ENCODE measurements around the gene NAAA. TPM values are rescaled to one million over a fixed set of nuclear protein-coding genes. Genes with fewer than 3 reads are reported as not detected.
"Not testable (repeated sequence)": the region's sequence is repeated elsewhere in the genome, so short reads cannot be mapped to it uniquely, and the experiment has no call there.

NAAA gene
- total RNA-seq, 4 donors from 2014 or later: 26.9 to 68.6 (median 47.0) TPM

GRCh38 chr4:75973766-75974165 lies 33.0 kb upstream of the NAAA start:
- H3K27ac ChIP-seq: no peak overlapping the region
- H3K4me3 ChIP-seq: no peak overlapping the region
- H3K27me3 ChIP-seq: no peaks in the 10 kb centered on the region
- peaks cover 95% of the 10 kb centered on the region for H3K36me3 ChIP-seq
- H3K4me1 ChIP-seq: no peaks in the 10 kb centered on the region
- no peaks in the 10 kb centered on the region for H3K9me3 ChIP-seq
- DNase-seq (ENCODE audit: low spot score in 2 of 2): no peak
- TF ChIP-seq POLR2A (IDR thresholded peaks at IDR 0.05) (no peak), EP300 (IDR thresholded peaks at IDR 0.05) (no peak), POLR2AphosphoS5 (IDR thresholded peaks at IDR 0.05) (no peak)
- TF ChIP-seq, protein P1, sequence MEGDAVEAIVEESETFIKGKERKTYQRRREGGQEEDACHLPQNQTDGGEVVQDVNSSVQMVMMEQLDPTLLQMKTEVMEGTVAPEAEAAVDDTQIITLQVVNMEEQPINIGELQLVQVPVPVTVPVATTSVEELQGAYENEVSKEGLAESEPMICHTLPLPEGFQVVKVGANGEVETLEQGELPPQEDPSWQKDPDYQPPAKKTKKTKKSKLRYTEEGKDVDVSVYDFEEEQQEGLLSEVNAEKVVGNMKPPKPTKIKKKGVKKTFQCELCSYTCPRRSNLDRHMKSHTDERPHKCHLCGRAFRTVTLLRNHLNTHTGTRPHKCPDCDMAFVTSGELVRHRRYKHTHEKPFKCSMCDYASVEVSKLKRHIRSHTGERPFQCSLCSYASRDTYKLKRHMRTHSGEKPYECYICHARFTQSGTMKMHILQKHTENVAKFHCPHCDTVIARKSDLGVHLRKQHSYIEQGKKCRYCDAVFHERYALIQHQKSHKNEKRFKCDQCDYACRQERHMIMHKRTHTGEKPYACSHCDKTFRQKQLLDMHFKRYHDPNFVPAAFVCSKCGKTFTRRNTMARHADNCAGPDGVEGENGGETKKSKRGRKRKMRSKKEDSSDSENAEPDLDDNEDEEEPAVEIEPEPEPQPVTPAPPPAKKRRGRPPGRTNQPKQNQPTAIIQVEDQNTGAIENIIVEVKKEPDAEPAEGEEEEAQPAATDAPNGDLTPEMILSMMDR (IDR thresholded peaks at IDR 0.05): no peak

DNA sequence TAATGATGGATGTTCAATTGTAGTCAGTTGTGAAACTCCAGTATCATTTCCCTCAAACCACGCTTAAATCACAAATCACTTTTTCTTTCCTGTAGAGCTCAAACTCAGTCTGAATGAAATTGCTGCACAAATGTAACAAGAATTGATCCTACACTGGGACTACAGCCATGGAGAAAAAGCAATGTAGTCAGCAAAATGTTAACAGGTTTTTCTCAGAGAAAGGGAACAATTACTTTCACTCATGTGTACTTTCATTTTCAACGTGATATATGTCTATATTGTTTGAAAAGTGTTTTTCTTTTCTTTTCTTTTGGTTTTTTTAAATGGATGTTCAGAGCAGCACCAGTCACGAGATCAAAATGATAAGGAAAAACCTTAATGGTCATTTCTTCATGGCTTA lies 27.3 kb upstream of the NAAA start:
- peaks cover 3% of the 10 kb centered on the region for H3K9me3 ChIP-seq
- no peak overlapping the region for H3K4me3 ChIP-seq
- no peaks in the 10 kb centered on the region for H3K4me1 ChIP-seq
- DNase-seq (ENCODE audit: low spot score in 2 of 2): no peak
- H3K27me3 ChIP-seq: no peaks in the 10 kb centered on the region
- WGBS: 92% methylated on average over 3 of the region's 3 CpGs
- TF ChIP-seq POLR2A (IDR thresholded peaks at IDR 0.05): no peak
- TF ChIP-seq, protein P1 (IDR thresholded peaks at IDR 0.05): no peak
- TF ChIP-seq EP300 (IDR thresholded peaks at IDR 0.05): no peak
- no peak for TF ChIP-seq POLR2AphosphoS5 (IDR thresholded peaks at IDR 0.05)
- H3K36me3 ChIP-seq: peaks cover 96% of the 10 kb centered on the region
- H3K27ac ChIP-seq: no peak overlapping the region

DNA sequence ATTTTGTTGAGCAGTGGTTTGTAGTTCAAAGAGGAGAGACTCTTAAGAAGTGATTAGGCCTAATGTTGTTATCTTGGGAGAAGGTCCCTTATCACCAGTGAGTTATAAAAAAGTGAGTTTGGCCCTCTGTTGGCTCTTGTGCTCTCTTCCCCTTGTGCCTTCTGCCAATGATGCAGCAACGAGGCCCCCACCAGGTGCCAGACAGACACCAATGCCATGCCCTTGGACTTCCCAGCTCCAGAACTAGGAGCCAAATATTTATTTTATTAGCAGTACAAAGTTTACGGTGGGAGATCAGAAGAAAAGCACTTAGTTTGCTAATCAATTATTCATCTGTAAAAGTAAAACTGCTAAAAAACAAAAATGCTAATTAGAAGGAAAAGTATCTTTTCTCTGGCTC lies 22.7 kb upstream of the NAAA start:
- WGBS: 43% methylated on average over 2 of the region's 2 CpGs
- DNase-seq (ENCODE audit: low spot score in 2 of 2): no peak
- H3K36me3 ChIP-seq: peaks cover 99% of the 10 kb centered on the region

GRCh38 chr4:75962072-75962471 lies 21.3 kb upstream of the NAAA start:
- H3K27me3 ChIP-seq; H3K4me3 ChIP-seq; H3K4me1 ChIP-seq; H3K27ac ChIP-seq; DNase-seq (ENCODE audit: low spot score in 2 of 2); H3K9me3 ChIP-seq: not testable (repeated sequence)
- 94% methylated on average over 4 of the region's 4 CpGs for WGBS
- peaks cover 99% of the 10 kb centered on the region for H3K36me3 ChIP-seq

More for the DNA sequence above, 22.7 kb upstream of the NAAA start:
- no peaks in the 10 kb centered on the region for H3K27me3 ChIP-seq
- H3K4me3 ChIP-seq: no peak overlapping the region
- TF ChIP-seq, protein P1 (IDR thresholded peaks at IDR 0.05): no peak
- no peak for TF ChIP-seq EP300 (IDR thresholded peaks at IDR 0.05)
- TF ChIP-seq POLR2AphosphoS5 (IDR thresholded peaks at IDR 0.05): no peak
- no peak for TF ChIP-seq POLR2A (IDR thresholded peaks at IDR 0.05)
- H3K4me1 ChIP-seq: no peaks in the 10 kb centered on the region
- no peak overlapping the region for H3K27ac ChIP-seq
- peaks cover 3% of the 10 kb centered on the region for H3K9me3 ChIP-seq

DNA sequence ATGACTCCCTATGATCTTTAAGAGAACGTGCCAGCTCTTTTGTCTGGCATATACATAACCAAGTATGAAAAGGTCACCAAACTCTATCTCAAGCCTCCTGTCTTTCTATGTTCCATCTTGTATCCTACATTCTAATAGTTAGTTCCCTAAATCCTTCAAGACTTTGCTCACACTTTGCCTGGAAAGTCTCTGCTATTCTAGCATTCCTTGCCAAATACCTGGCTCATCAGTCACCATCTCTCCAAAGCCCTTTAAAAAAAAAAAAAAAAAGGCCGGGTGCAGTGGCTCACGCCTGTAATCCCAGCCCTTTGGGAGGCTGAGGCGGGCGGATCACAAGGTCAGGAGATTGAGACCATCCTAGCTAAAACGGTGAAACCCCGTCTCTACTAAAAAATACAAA lies 17.7 kb upstream of the NAAA start:
- H3K9me3 ChIP-seq; H3K27ac ChIP-seq; H3K27me3 ChIP-seq; DNase-seq (ENCODE audit: low spot score in 2 of 2); H3K4me1 ChIP-seq; H3K4me3 ChIP-seq: not testable (repeated sequence)
- peaks cover 99% of the 10 kb centered on the region for H3K36me3 ChIP-seq
- WGBS: 99% methylated on average over 7 of the region's 7 CpGs

DNA sequence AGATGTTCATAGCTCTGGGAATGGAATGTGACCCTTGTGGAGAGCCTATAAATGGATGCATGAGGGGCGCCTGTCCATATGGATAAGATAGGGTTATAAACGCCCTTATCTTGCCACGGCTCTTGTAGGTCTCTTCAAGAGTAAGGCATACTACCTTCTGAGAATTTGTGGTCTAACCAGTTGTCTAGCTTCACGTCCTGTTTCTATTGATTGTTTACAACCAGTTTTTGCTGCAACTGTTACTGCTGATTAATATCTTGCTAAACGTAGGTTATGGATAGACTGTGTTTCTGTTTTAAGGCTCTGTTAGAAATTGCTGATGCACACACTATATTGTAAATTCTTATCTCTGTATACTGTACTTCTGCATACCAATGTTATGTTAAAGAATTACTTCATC lies 14.0 kb upstream of the NAAA start:
- H3K4me1 ChIP-seq; H3K27me3 ChIP-seq; H3K9me3 ChIP-seq; DNase-seq (ENCODE audit: low spot score in 2 of 2); H3K27ac ChIP-seq; H3K4me3 ChIP-seq: not testable (repeated sequence)
- WGBS: 83% methylated on average over 5 of the region's 5 CpGs
- peaks cover 93% of the 10 kb centered on the region for H3K36me3 ChIP-seq

DNA sequence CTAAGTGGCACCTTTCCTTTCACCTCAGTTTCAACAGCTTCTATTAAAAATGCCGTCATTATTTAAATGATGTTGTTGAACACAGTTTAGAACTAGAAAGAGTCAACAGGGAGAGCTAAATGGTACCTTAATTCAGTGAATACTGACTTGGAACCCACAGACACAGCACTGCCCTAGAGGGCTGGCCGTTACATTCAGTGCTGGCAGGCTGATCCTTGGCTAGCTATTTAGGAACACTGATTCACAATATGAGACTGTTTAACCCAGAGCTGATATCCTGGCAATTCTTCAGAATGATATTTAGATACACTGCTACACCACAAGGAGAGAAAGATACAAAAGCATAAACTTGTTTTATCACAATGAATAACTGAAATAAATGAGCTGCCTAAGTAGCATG lies 12.7 kb upstream of the NAAA start:
- WGBS: 61% methylated on average over 2 of the region's 2 CpGs
- Histone ChIP-seq H3K27ac (no peak overlapping the region), H3K4me1 (no peaks in the 10 kb centered on the region), H3K27me3 (no peaks in the 10 kb centered on the region), H3K36me3 (peaks cover 91% of the 10 kb centered on the region), H3K4me3 (no peak overlapping the region), H3K9me3 (no peaks in the 10 kb centered on the region)
- no peak for DNase-seq (ENCODE audit: low spot score in 2 of 2)
- TF ChIP-seq, protein P1 (IDR thresholded peaks at IDR 0.05): no peak

Data from suprapubic skin (tissue), 4 donors.